GM18511 (cell line): Measurements from ENCODE around the gene PRPSAP2.

ENCODE experiments used
- ATAC-seq: cut with Tn5 transposase; IDR thresholded peaks from one replicate; pipeline ENCODE4 v1.9.1; 2021; ENCODE audit warnings: mild to moderate bottlenecking, moderate library complexity; ENCODE audit not compliant: unreplicated experiment

PRPSAP2 gene

GRCh38 chr17:18977646-18978045 lies 119.7 kb downstream of the PRPSAP2 start:
- ATAC-seq = no peak

- no peak for ATAC-seq
Observed at GRCh38 chr17:18978050-18978449, 120.1 kb downstream of the PRPSAP2 start.

- no peak for ATAC-seq
Observed at GRCh38 chr17:18978655-18979054, 120.7 kb downstream of the PRPSAP2 start.
